Measurements from ENCODE around the gene RGL2.

Gene RGL2

GRCh38 chr6:33241968-33242367 is 56.8 kb downstream of the RGL2 start:
- Histone ChIP-seq H3K9ac (ENCODE audit: low read length) (no peak overlapping the region), H3K36me3 (ENCODE audit: control insufficient read depth, low read depth, low read length) (no peaks in the 10 kb centered on the region), H3K27me3 (ENCODE audit: control insufficient read depth, insufficient read depth, low read length) (peaks cover 8% of the 10 kb centered on the region), H3K9me3 (ENCODE audit: control insufficient read depth, low read depth, low read length) (no peaks in the 10 kb centered on the region), H3K27ac (ENCODE audit: low read length) (no peak overlapping the region), H3K4me3 (ENCODE audit: low read length) (no peak overlapping the region), H3K4me1 (ENCODE audit: control insufficient read depth, low read depth, low read length) (no peaks in the 10 kb centered on the region)

Measured in iPS-18a (cell line).